Smooth muscle cell of the brain vasculature (primary cell): ENCODE results near the gene PRRX1.

ENCODE experiments used
- DNase-seq: peaks from one replicate; pipeline ENCODE4 v3.0.0-alpha.2; 2012; ENCODE audit warnings: low read depth, low spot score

PRRX1 gene

DNA sequence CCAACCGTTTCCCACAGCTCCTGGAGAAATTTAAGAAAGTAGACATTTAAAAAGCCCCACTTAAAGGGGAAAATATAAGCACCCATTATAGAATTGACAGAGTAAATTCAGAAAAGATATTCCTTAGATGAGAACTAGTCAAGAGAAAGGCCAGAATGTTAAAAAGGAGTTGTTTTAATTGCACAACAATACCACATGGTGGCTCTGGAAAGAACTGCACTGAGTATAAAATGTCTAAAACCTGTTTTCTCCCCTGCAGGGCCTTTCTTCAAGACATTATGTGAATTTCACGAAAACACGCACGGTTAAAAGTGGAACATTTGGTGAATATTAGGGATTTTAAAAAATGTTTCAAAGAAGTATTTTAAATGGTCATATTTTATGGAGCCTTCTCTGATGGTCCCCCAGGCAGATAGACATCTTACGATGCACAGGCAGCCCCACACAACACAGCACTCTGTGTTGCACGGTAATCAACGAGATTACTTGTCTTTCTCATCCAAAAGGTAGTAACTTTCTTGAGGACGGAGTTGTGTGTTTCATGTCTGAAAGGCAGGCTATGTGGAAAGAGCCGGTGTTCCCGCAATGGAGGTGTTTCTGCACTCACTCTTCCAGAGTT lies 101.9 kb downstream of the PRRX1 start:
- no peak for DNase-seq

DNA sequence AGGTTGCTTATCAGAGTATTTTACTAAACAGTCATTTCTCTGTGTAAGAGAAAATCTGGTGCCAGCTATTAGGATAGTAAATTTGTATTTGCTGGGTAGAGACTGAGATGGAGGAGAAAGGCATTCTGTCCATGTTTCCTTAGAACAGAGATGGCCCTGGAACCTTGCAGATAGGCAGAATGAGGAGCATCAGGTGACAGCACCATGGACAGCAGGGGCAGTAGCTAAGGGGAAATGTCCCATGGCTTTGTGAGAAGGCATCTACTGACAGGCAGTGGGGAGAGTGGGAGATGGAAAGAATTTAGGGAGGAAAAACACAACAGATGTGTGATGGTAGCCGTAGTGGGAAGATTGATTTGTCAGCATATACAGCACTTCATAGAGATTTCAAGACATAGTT lies 105.0 kb downstream of the PRRX1 start:
- no peak for DNase-seq

DNA sequence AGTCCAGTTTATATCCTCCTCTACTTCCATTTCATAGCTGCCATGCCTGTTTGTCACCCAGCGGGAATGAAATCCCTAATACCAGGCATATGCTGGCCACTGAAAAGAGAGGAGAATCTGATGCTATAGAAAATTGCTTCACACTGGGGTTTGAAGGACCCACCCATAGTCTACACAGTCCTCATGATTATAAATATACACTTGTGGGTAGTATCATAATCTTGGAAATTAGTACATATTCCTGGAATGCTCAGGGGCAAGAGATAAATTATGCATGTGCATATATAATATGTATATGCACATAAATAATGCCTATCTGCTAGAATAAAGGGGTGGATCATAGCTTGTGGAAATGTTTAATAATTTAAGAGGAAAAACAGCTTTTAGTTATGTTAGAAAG lies 105.8 kb downstream of the PRRX1 start:
- DNase-seq = no peak

DNA sequence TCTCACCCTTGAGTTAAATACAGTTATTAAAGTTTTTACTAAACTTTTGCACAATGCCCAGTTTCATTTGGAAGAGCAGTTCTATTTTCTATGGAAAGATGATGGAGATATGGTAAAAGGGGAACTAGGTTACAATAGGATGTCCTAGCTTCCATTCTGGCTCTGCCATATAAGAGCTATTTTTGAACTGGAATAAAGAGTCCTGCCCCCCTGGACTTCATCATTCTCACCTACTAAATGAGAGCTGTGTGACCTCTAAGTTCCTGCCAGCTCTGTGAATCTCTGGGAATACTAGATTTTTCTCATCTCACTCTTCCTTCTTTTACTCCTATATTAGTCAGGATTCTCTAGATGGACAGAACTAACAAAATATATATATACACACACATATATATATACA lies 106.3 kb downstream of the PRRX1 start:
- DNase-seq = no peak

DNA sequence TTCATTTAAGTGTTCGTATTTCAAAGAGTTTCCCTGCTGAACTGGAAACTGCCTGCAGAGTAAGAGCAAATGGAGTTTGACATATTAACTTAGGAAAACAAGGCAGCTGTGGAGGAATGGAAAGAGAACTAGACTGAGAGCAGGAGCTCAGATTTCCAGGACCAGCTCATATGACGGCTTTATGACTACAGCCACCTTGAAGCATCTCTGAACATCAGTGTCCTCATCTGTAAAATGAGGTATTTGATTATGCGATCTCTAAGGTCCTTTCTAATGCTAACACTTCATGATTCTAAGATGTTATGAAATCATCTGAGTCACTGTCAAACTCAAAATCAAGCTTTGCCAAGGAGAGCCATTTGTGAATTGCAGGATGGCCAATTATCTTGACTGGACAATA lies 112.3 kb downstream of the PRRX1 start:
- no peak for DNase-seq

DNA sequence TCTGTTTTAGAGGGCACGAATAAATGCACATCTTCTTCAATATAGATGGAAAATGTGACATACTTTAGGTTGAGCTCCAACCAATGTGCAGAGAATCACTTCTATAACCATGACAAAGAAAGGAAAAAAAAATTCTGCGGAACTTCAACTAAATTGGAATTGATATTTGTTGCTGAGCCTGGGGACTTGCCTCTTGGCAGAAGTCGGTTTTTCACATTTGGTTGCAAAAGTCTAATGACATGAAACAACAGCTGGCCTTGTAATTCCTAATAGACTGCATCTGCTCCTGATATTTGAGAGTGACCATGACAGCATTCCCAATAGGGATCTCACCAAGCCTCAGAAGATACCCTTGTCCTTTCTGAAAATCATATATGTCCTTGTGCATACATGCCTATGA lies 112.8 kb downstream of the PRRX1 start:
- DNase-seq = no peak
